HG02759 (cell line): ENCODE measurements around the gene INSYN2B.

Experiments
- ATAC-seq: cut with Tn5 transposase; IDR thresholded peaks from one replicate; pipeline ENCODE4 v1.9.1; 2021; ENCODE audit warnings: mild to moderate bottlenecking, moderate library complexity; ENCODE audit not compliant: unreplicated experiment

The INSYN2B gene

GRCh38 chr5:169895926-169896325 is 84.4 kb downstream of the INSYN2B start:
- no peak for ATAC-seq

GRCh38 chr5:169893571-169893970 is 86.7 kb downstream of the INSYN2B start:
- no peak for ATAC-seq

- no peak for ATAC-seq
Measured at GRCh38 chr5:169893010-169893409, 87.3 kb downstream of the INSYN2B start.

GRCh38 chr5:169889572-169889971 is 90.7 kb downstream of the INSYN2B start:
- no peak for ATAC-seq

GRCh38 chr5:169886677-169887076 is 93.6 kb downstream of the INSYN2B start:
- ATAC-seq = no peak

GRCh38 chr5:169886033-169886432 is 94.3 kb downstream of the INSYN2B start:
- peak; percentile 77 for ATAC-seq

- no peak for ATAC-seq
Measured at GRCh38 chr5:169881702-169882303, 98.5 kb downstream of the INSYN2B start.

- no peak for ATAC-seq
Measured at GRCh38 chr5:169880785-169881184, 99.5 kb downstream of the INSYN2B start.

- no peak for ATAC-seq
Measured at GRCh38 chr5:169880012-169880663, 100.2 kb downstream of the INSYN2B start.

- ATAC-seq = no peak
Measured at GRCh38 chr5:169876386-169876785, 103.9 kb downstream of the INSYN2B start.

GRCh38 chr5:169875731-169876130 is 104.6 kb downstream of the INSYN2B start:
- no peak for ATAC-seq

GRCh38 chr5:169875091-169875728 is 105.1 kb downstream of the INSYN2B start:
- ATAC-seq = no peak

- ATAC-seq = no peak
Measured at GRCh38 chr5:169874621-169875020, 105.7 kb downstream of the INSYN2B start.

GRCh38 chr5:169873642-169874041 is 106.7 kb downstream of the INSYN2B start:
- ATAC-seq = no peak

- ATAC-seq = no peak
Measured at GRCh38 chr5:169871826-169872490, 108.3 kb downstream of the INSYN2B start.

GRCh38 chr5:169870211-169870610 is 110.1 kb downstream of the INSYN2B start:
- no peak for ATAC-seq

- no peak for ATAC-seq
Measured at GRCh38 chr5:169869066-169869465, 111.2 kb downstream of the INSYN2B start.

- ATAC-seq = no peak
Measured at GRCh38 chr5:169867347-169867746, 112.9 kb downstream of the INSYN2B start.

GRCh38 chr5:169864483-169864882 is 115.8 kb downstream of the INSYN2B start:
- no peak for ATAC-seq

- no peak for ATAC-seq
Measured at GRCh38 chr5:169862391-169862811, 117.9 kb downstream of the INSYN2B start.

GRCh38 chr5:169861934-169862333 is 118.4 kb downstream of the INSYN2B start:
- no peak for ATAC-seq

- no peak for ATAC-seq
Measured at GRCh38 chr5:169861433-169861832, 118.9 kb downstream of the INSYN2B start.
